NAMALWA (cell line): Measurements from ENCODE around the gene CCDC136.

Experiments used
- DNase-seq: peaks from one replicate; pipeline ENCODE4 v3.0.0-alpha.2; 2015; ENCODE audit warnings: low spot score

CCDC136 gene

GRCh38 chr7:128777156-128778123, 14.3 kb upstream of the CCDC136 start:
- DNase-seq = no peak

DNA sequence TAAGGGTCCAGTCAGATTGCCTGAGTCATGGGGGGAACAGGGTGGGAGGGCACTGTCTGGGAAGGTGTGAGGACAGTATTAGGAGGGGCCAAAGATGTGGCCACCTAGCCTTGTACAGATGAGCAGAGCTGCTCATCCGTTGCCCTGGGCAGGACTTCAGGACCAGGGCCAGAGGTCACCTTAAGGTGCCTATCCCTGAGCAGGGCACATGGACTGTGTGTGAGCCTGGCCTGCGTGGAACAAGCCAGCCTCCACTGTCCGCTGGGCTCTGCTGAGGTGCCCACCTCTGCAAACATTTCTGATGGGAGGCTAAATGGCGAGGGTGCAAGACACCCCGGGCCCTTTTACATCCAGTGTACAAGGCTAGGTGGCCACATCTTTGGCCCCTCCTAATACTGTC, 12.8 kb upstream of the CCDC136 start:
- DNase-seq = no peak

DNA sequence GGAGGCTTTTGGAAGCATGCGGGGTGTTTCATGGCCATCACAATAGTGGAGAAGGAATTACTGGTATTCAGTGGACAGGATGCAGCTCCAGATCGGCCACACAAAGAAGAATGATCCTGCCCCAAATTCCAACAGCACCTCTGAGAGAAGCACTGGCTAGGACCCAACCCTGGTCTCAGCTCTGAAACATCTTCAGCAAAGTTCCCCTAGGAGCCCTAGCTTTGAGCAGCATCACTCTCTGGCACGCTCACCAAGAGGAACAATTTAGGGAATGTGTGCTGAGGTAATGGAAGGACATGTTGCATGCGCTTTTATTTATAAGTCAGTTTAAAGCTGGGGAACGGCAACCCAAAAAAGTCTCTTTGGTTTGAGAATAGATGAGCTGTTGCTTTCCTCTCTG, 10.6 kb upstream of the CCDC136 start:
- no peak for DNase-seq

GRCh38 chr7:128781851-128782250, 9.9 kb upstream of the CCDC136 start:
- no peak for DNase-seq

DNA sequence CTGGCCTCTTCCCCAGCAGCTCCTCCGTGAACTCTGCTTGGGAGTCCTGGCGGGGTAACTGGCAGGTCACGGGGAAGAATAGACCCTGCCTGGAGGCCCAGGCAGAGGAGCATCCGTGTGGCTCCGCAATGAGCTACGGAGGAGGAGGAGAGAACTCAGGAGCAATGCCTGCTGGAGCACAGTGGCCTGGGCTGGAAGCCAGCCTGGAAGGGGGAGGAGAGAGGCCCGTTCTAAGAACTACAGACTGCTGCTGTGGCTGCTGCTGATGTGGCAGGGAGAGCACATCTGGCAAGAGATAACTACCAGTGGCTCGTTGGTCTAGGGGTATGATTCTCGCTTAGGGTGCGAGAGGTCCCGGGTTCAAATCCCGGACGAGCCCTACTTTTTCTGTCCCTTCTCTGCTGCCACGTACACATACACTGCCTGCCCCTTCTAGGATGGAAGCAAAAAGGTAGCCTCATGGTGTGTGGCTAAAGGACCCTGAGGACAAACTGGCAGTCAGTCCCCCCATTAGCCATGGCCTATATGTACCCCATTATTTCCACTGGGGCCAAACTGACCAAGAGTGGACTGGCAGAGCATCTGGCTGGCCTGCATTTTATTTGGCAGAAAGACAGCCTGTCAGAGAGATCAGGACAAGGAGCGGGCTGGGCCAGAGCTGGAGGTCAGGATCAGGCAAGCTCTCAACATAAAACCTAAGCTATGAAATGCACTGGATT, 8.5 kb upstream of the CCDC136 start:
- peak; percentile 67 for DNase-seq

GRCh38 chr7:128785738-128786137, 6.0 kb upstream of the CCDC136 start:
- no peak for DNase-seq

GRCh38 chr7:128788446-128789412, 3.0 kb upstream of the CCDC136 start:
- no peak for DNase-seq

GRCh38 chr7:128790315-128791041, 1.3 kb upstream of the CCDC136 start:
- DNase-seq = no peak

DNA sequence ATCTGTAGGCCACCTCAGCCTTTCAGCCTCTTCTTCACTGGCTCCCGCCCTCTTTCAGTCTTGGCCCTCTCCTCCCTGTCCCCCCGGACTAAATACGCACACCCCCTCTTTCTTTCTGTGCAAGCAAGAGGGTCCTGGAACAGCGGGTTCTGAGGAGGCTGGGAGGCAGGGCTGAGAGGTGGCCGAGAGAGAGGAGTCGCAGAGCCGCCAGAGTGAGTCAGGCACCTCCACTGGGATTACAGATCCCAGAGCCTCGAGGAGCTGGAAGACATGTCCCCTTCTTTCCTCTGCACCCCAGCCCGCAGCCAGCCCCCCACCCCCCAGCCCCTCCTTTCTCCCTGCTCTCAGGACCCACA, 182 bp downstream of the CCDC136 start:
- DNase-seq = no peak

DNA sequence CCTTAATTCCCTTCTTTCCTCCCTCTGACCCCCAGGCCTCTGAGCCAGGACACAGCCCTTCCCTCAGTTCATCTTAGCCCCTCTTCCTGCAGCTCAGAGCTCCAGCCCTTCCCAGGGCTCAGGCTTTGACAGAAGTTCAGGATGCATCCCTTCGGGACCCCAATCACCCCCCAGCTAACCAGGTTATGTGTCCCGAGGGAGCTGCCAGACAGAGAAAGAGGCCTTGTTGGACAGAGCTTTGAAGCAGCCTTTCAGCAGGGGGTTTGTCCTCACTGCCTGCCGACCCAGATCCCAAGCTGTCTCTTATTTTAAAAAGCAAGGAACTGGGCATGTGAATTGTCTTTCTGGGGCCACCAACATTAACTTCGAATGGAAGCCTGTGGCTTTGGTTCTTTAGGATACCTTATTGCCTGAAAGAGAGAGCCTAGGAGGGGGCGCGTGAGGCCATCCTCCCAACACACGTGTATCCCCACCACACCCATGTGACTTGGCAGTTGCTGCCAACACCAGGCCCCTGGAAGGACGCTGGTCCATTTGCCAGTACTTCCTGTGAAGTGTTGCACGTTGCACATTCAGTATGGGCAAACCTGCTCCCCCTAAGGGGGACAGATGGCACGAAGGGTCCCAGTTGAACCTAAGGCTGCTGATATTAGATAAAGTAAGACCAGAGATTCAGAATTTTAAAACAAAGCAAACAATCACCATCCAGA, 858 bp downstream of the CCDC136 start:
- DNase-seq = peak; percentile 43

DNA sequence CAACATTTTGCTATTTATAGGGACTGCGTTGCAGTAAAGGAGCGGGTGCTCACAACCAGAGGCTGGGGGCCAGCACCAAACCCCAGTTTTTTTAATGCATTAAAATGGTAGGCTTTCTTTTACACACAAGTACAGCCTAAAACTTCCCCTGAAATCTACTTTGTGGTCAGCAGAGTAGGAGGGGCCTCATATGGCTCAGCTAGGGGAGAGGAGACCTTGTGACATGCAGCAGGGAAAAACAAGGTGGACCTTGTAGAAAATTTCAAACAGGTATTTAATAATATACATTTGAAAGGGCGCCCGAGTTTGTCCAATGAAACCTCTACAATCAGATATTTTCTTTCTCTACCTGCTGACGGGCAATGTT, 1.4 kb downstream of the CCDC136 start:
- DNase-seq = no peak

- peak; percentile 36 for DNase-seq
Measured at GRCh38 chr7:128794020-128794419, 2.3 kb downstream of the CCDC136 start.

DNA sequence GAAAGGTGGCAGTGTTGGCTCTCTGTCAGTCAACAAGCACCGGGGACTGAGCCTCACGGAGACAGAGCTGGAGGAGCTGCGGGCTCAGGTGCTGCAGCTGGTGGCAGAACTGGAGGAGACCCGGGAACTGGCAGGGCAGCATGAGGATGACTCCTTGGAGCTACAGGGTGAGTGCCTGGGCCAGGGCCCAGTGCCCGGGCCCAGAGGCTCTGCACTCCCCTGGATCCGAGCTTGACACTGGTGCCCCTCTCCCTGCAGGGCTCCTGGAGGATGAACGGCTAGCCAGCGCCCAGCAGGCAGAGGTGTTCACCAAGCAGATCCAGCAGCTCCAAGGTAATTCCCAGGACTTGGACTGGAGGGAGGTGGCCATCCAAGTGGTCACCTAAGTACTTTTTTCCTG, 2.7 kb downstream of the CCDC136 start:
- no peak for DNase-seq

GRCh38 chr7:128795129-128795528, 3.4 kb downstream of the CCDC136 start:
- no peak for DNase-seq

DNA sequence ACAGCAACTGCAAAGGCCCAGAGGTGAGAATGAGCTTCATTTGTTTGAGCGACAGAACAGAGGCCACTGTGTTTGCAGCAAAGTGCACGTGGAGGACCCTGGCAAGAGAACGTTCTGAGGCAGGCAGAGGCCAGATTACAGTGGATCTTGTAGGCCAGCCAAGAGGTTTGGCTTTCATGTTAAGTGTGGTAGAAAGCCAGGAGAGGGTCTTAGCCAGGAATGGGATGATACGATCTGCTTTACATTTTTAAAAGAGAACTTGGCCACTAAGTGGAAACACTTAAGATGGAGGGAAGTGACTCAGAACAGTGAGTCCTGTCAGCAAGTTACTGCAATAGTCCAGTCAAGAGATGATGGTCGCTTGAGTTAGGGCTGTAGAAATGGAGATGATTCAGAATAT, 4.6 kb downstream of the CCDC136 start:
- no peak for DNase-seq

GRCh38 chr7:128799451-128799850, 7.7 kb downstream of the CCDC136 start:
- DNase-seq = no peak

DNA sequence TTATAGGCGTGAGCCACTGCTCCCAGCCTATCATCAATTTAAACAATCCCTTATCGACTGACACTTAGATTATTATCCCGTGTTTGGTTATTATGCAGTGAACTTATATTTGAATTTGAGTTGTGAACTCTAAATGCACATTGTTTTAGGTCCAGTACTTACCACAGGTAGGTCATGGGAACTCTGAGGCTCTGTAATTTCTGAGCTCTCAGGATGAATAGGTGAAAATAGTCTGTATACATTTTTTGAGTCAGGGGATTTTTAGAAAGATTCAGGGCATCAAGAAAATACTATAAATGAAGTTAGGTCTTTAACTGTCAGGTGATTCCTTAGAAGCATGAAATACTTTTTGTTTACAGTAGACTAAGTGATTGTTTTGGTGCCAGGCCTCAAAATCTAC, 8.8 kb downstream of the CCDC136 start:
- no peak for DNase-seq

- no peak for DNase-seq
Measured at GRCh38 chr7:128801003-128801402, 9.2 kb downstream of the CCDC136 start.

DNA sequence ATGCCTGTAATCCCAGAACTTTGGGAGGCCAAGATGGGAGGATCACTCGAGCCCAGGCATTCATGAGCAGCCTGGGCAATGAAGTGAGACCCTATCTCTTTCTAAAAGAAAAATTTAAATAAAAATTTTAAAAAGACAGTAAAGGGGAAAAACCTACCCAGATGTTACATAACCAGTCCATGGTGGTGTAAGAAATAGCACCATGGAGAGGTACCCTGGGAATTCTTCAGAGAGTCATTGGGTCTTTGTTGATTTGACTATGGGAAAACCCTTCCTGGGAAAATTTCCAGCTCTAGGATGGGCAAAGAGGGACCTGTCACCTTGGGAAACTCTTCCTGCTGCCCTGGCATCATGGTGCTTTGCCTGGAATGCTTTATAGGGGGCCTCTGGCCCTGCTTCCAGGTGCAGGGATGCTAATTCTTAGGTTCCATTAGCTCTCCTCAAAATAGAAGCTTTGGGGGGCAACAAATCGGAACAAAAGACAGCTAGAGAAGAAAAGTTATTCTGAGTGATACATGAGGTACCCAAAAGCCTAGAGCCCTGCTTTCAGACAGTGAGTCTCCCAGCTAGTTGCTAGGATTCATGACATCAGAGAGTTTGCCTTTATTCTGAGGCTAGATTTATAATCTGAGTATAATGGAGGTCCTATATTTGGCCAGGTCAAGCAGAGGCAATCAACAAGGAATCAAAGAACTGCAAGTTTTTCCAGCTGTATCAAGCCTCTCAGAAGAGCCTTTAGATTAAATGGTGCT, 10.1 kb downstream of the CCDC136 start:
- no peak for DNase-seq

GRCh38 chr7:128804484-128804883, 12.7 kb downstream of the CCDC136 start:
- no peak for DNase-seq
